K562 (cell line): ENCODE measurements around the gene SMYD1. TPM values are rescaled to one million over a fixed set of nuclear protein-coding genes. Genes with fewer than 3 reads are reported as not detected.

Experiments used
- ATF2 ChIP-seq: sonication (generic); formaldehyde crosslinking; IDR thresholded peaks from 2 replicates; pipeline ENCODE4 v1.8.1; 2022; ENCODE audit warnings: missing genetic modification reagents
- HDAC3 ChIP-seq: fragments of 450-650 bp; IDR thresholded peaks from 2 replicates; pipeline ENCODE4 v1.6.1; 2018; ENCODE audit warnings: borderline replicate concordance, mild to moderate bottlenecking, moderate library complexity; ENCODE audit not compliant: partially characterized antibody
- HMGXB4 ChIP-seq: sonication (generic); formaldehyde crosslinking; IDR thresholded peaks from 2 replicates; pipeline ENCODE4 v1.8.1; 2023; ENCODE audit warnings: mild to moderate bottlenecking, missing genetic modification reagents
- HOXB6 ChIP-seq: fragments of 250-450 bp; sonication (Bioruptor Pico); IDR thresholded peaks from 2 replicates; pipeline ENCODE4 v1.5.1; 2022; ENCODE audit warnings: mild to moderate bottlenecking, borderline replicate concordance
- MYBL2 ChIP-seq, 2 experiments: fragments of 450-650 bp in 1 of 2; sonication (generic) in 1 of 2; formaldehyde crosslinking in 1 of 2; IDR thresholded peaks; 2 replicates each; pipeline versions ENCODE4 v1.6.1 to v1.8.1; 2017 to 2022; ENCODE audit warnings: borderline replicate concordance in 1 of 2, inconsistent platforms in 1 of 2, low read depth in 1 of 2, mild to moderate bottlenecking in 1 of 2, missing genetic modification reagents in 1 of 2, moderate library complexity in 1 of 2
- NCOA2 ChIP-seq, 2 experiments: fragments of 450-650 bp; IDR thresholded peaks; 2 replicates each; pipeline ENCODE4 v1.6.1; 2018; ENCODE audit warnings: mild to moderate bottlenecking in 2 of 2, moderate library complexity in 1 of 2; ENCODE audit not compliant: partially characterized antibody in 2 of 2
- SNAPC5 ChIP-seq: fragments of 250-450 bp; sonication (Bioruptor Pico); IDR thresholded peaks from 2 replicates; pipeline ENCODE4 v1.8.0; 2021; ENCODE audit warnings: moderate library complexity, mild to moderate bottlenecking, inconsistent platforms
- STAT6 ChIP-seq: sonication (generic); formaldehyde crosslinking; IDR thresholded peaks from 2 replicates; pipeline ENCODE4 v1.8.1; 2023; ENCODE audit warnings: mild to moderate bottlenecking, missing genetic modification reagents
- VEZF1 ChIP-seq: fragments of 200-800 bp; sonication (Bioruptor generic); IDR thresholded peaks from 2 replicates; pipeline ENCODE4 v1.6.1; 2017; ENCODE audit warnings: missing genetic modification characterization, missing compliant biosample characterization
- XRCC4 ChIP-seq: IDR thresholded peaks from one replicate; pipeline ENCODE4 v1.6.1; 2011; ENCODE audit not compliant: insufficient read depth, insufficient read length; ENCODE audit errors: extremely low read depth
- ZFP30 ChIP-seq: fragments of 250-450 bp; sonication (Bioruptor Pico); IDR thresholded peaks from 2 replicates; pipeline ENCODE4 v1.8.0; 2022; ENCODE audit warnings: moderate library complexity, mild to moderate bottlenecking, inconsistent platforms, borderline replicate concordance
- ZNF217 ChIP-seq: sonication (generic); formaldehyde crosslinking; IDR thresholded peaks from 2 replicates; pipeline ENCODE4 v1.8.0; 2022; ENCODE audit warnings: mild to moderate bottlenecking, missing genetic modification reagents
- ZNF354B ChIP-seq: fragments of 250-450 bp; sonication (Bioruptor Pico); IDR thresholded peaks from 2 replicates; pipeline ENCODE4 v1.4.0; 2020
- ZNF655 ChIP-seq: fragments of 250-450 bp; sonication (Bioruptor Pico); IDR thresholded peaks from 2 replicates; pipeline ENCODE4 v1.5.0; 2021
- polyA plus RNA-seq, 8 experiments: library from polyadenylated mRNA; depleted of rRNA in 4 of 8; stranded (reverse) in 5 of 8; unstranded in 3 of 8; fragments of >200 nt; fragmentation: Nextera tagmentation in 2 of 8; fragmentation: Illumina TruSeq in 1 of 8; extraction: Ambion mirVana in 2 of 8; extraction: Trizol in 1 of 8; gene quantifications; 2 replicates each; pipeline versions ENCODE4 v1.2.1 to v1.2.3, GENCODE V29; 2011 to 2014; ENCODE audit warnings: inconsistent platforms in 1 of 8, missing spikeins in 1 of 8
- total RNA-seq, 7 experiments: library from RNA; depleted of rRNA in 6 of 7; stranded (reverse); fragments of >200 nt in 6 of 7; fragmentation: Illumina TruSeq in 2 of 7; extraction: Trizol in 2 of 7; gene quantifications; 2 replicates each; pipeline versions ENCODE4 v1.2.1 to v1.2.3, GENCODE V29; 2011 to 2021; ENCODE audit warnings: low replicate concordance in 1 of 7

SMYD1 gene
- total and polyA plus RNA-seq, 9 of the 15 experiments (the other 6 are each of a cell fraction or from before 2014, with no cell fraction given): not detected

GRCh38 chr2:88057437-88057844 is 10.2 kb upstream of the SMYD1 start (continued):
- TF ChIP-seq STAT6 (no peak), SNAPC5 (no peak), ZFP30 (no peak), XRCC4 (no peak), HOXB6 (no peak), ZNF354B (no peak), HMGXB4 (no peak), ZNF217 (CRISPR knock-in tag) (no peak), NCOA2 (IDR thresholded peaks at IDR 0.05; ENCODE audit: partially characterized antibody in 2 of 2) (peak in 1 of 2 experiments; percentile 16), VEZF1 (CRISPR knock-in tag) (peak; percentile 67), ZNF655 (CRISPR knock-in tag) (no peak), MYBL2 (IDR thresholded peaks at IDR 0.05; ENCODE audit: low read depth) (no peak), MYBL2 (CRISPR knock-in tag; IDR thresholded peaks at IDR 0.05; ENCODE audit: borderline replicate concordance) (no peak), ATF2 (CRISPR knock-in tag) (no peak), HDAC3 (peak; percentile 47)
